SJSA1 (cell line): ENCODE data around the gene MPZL1. TPM values are rescaled to one million over a fixed set of nuclear protein-coding genes. Genes with fewer than 3 reads are reported as not detected.
"Not testable (repeated sequence)": the region's sequence is repeated elsewhere in the genome, so short reads cannot be mapped to it uniquely, and the experiment has no call there.

Experiments used
- DNase-seq, 2 experiments: peaks; one replicate each; pipeline ENCODE4 v3.0.0-alpha.2; 2015 to 2020; ENCODE audit warnings: low spot score in 2 of 2, low read depth in 1 of 2
- H3K27ac ChIP-seq: fragments of 250-450 bp; sonication (Bioruptor Pico); 2 replicates; pipeline ENCODE4 v1.5.1; 2020; ENCODE audit warnings: mild to moderate bottlenecking, moderate library complexity
- H3K27me3 ChIP-seq: fragments of 250-450 bp; sonication (Bioruptor Pico); replicated peaks from 2 replicates; pipeline ENCODE4 v1.5.1; 2020; ENCODE audit warnings: mild to moderate bottlenecking, moderate library complexity
- H3K36me3 ChIP-seq: fragments of 250-450 bp; sonication (Bioruptor Pico); 2 replicates; pipeline ENCODE4 v1.5.1; 2020; ENCODE audit warnings: mild to moderate bottlenecking
- H3K4me1 ChIP-seq: fragments of 250-450 bp; sonication (Bioruptor Pico); replicated peaks from 2 replicates; pipeline ENCODE4 v1.6.1; 2021; ENCODE audit warnings: mild to moderate bottlenecking
- H3K4me3 ChIP-seq: fragments of 250-450 bp; sonication (Bioruptor Pico); 2 replicates; pipeline ENCODE4 v1.5.1; 2020; ENCODE audit warnings: mild to moderate bottlenecking
- H3K9me3 ChIP-seq: fragments of 250-450 bp; sonication (Bioruptor Pico); replicated peaks from 2 replicates; pipeline ENCODE4 v1.5.1; 2020; ENCODE audit warnings: mild to moderate bottlenecking
- total RNA-seq: library from RNA; depleted of rRNA; stranded (reverse); fragments of >200 nt; shearing (Covaris generic); gene quantifications from 2 replicates; pipeline ENCODE4 v1.2.3, GENCODE V29; 2014

MPZL1 gene
- total RNA-seq, 1 experiment from 2014 or later = 78.5 TPM

DNA sequence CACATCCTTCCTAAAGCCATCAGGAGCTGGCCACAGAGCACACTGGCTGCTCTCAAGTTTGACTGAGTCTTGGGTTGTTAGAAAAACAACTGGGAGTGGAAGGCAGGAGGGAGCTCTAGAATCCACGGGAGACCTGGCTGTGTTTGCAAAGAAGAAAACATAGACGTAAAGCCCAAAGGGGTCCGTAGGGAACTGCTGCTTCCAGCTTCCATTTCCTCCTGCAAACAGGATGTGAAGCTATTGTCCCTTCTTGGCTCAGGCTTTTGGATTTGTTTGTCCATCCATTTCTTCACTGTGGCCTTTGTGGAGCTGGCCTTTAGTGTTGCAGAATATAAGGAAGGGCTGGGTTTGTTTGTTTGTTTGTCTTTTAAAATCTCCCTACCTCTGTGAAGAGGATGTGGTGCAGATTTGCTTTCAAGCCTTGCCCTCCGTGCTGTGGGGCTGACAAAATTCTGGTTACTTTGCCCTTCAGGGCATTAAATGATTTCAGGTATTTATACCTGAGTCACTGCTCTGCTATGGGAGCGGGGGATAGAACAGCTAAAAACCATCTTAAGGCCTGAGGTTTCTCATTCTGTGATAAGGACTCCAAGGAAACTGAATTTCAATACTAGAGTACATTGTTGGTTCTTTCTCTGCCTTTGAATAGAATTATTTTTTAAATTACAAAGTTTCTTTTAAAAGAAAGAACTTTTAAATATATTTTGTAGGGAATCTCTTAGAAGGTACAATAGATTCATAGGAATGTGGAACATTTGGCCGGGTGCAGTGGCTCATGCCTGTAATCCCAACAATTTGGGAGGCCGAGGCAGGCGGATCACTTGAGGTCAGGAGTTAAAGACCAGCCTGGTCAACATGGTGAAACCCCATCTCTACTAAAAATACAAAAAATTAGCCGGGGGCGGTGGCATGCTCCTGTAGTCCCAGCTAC lies 74.3 kb downstream of the MPZL1 start:
- H3K4me1 ChIP-seq = peaks cover 22% of the 10 kb centered on the region
- no peak for DNase-seq

DNA sequence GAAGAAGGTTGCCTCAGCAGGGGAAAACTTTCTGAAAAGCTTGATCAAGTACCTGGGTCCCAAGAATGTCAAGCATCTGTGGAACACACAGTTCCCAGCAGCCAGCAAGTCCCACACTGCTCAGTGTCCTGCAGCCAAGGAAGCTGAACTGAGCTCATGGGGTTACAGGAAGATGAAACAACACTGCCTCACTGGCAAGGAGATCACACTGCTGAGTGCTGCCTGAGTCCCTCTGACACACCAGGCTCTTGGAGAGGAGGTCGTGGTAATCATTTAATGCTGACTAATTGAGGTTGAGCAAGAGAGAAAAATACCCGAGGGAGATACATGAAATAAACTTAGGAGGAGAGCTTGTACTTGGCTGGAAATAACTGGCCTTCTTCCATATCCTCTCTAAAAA lies 75.2 kb downstream of the MPZL1 start:
- peaks cover 22% of the 10 kb centered on the region for H3K4me1 ChIP-seq
- no peaks in the 10 kb centered on the region for H3K9me3 ChIP-seq
- H3K36me3 ChIP-seq = no peaks in the 10 kb centered on the region
- H3K4me3 ChIP-seq = no peak overlapping the region
- no peak overlapping the region for H3K27ac ChIP-seq
- DNase-seq = peak; percentile 56 to 62
- H3K27me3 ChIP-seq = no peaks in the 10 kb centered on the region

More for the DNA sequence above, 74.3 kb downstream of the MPZL1 start:
- Histone ChIP-seq H3K4me3 (no peak overlapping the region), H3K27ac (no peak overlapping the region), H3K9me3 (no peaks in the 10 kb centered on the region), H3K27me3 (no peaks in the 10 kb centered on the region), H3K36me3 (no peaks in the 10 kb centered on the region; the same call in 1 of the 2 replicates)

DNA sequence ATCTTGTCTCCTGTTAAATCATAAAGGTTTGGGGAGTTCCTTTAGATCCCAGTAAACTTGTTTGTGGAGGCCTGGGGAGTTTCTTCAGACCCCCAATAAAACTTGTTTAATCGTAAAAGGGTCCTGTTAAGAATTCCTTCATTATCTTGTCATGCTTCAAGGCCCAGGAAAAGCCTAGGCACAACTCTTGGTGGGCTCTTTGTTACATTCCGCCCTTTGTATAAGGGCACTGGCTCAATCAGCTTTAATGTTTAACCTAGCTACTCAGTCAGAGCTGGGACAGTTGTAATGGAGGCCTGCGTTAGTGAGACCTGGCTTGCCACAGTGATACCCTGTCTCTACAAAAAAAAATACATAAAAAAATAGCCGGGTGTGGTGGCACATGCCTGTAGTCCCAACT lies 77.2 kb downstream of the MPZL1 start:
- Histone ChIP-seq H3K4me3 (no peak overlapping the region), H3K27me3 (no peaks in the 10 kb centered on the region), H3K27ac (no peak overlapping the region), H3K4me1 (peaks cover 22% of the 10 kb centered on the region), H3K9me3 (no peaks in the 10 kb centered on the region), H3K36me3 (no peaks in the 10 kb centered on the region)
- DNase-seq = no peak

DNA sequence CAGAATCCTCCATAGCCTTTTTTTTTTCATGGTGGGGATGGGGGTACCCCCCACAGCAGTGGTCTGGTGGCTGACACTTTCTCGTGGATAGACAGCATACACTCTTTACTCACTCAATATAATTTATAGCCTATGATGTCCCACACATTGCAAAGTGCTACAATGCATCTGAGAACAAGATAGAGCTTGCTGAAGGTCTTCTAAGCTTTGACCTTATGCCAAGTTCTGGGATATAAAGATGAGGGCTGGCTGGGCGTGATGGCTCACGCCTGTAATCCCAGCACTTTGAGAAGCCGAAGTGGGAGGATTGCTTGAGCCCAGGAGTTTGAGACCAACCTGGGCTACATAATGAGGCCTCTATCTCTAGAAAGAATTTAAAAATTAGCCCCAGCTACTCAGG lies 78.0 kb downstream of the MPZL1 start:
- H3K27me3 ChIP-seq = no peaks in the 10 kb centered on the region
- H3K36me3 ChIP-seq = no peaks in the 10 kb centered on the region
- no peak overlapping the region for H3K27ac ChIP-seq
- H3K4me1 ChIP-seq = peaks cover 30% of the 10 kb centered on the region
- H3K9me3 ChIP-seq = no peaks in the 10 kb centered on the region
- no peak for DNase-seq
- H3K4me3 ChIP-seq = no peak overlapping the region

DNA sequence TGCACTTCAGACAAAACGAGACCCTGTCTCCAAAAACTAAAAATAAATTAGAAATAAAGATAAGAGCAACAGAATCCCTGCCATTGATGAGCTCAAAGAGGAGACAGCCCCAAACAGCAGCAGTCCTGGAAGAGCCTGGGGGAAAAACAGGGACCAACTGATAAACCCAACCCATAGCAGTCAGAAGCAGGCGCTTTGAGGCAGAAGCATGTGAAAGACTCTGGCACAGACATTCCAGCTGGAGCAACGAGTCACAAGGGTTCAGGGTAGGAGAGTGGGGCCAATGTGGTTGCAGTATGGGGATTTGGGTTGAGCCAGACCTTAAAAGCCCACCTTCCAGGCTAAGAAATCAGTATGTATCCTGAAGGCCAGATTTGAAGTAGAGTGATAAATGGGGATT lies 78.5 kb downstream of the MPZL1 start:
- Histone ChIP-seq H3K4me1 (peaks cover 35% of the 10 kb centered on the region), H3K36me3 (no peaks in the 10 kb centered on the region), H3K4me3 (no peak overlapping the region), H3K9me3 (no peaks in the 10 kb centered on the region), H3K27me3 (no peaks in the 10 kb centered on the region), H3K27ac (no peak overlapping the region)
- no peak for DNase-seq

DNA sequence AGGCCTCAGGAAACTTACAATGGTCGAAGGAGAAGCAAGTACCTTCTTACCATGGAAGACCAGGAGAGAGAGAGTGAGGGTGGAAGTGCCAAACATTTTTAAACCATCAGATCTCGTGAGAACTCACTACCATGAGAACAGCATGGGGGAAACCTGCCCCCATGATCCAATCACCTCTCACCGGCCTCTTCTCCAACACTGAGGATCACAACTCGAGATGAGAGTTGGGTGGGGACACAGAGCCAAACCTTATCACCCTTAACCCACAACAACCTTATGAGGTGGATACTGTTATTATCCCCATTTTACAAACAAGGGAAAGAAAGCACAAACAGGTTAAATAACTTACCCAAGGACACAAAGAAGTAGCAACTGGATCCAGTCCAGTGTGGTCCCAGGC lies 80.5 kb downstream of the MPZL1 start:
- no peak for DNase-seq
- peaks cover 19% of the 10 kb centered on the region for H3K4me1 ChIP-seq
- H3K36me3 ChIP-seq = no peaks in the 10 kb centered on the region
- H3K27ac ChIP-seq = no peak overlapping the region
- H3K9me3 ChIP-seq = no peaks in the 10 kb centered on the region
- no peaks in the 10 kb centered on the region for H3K27me3 ChIP-seq
- no peak overlapping the region for H3K4me3 ChIP-seq

DNA sequence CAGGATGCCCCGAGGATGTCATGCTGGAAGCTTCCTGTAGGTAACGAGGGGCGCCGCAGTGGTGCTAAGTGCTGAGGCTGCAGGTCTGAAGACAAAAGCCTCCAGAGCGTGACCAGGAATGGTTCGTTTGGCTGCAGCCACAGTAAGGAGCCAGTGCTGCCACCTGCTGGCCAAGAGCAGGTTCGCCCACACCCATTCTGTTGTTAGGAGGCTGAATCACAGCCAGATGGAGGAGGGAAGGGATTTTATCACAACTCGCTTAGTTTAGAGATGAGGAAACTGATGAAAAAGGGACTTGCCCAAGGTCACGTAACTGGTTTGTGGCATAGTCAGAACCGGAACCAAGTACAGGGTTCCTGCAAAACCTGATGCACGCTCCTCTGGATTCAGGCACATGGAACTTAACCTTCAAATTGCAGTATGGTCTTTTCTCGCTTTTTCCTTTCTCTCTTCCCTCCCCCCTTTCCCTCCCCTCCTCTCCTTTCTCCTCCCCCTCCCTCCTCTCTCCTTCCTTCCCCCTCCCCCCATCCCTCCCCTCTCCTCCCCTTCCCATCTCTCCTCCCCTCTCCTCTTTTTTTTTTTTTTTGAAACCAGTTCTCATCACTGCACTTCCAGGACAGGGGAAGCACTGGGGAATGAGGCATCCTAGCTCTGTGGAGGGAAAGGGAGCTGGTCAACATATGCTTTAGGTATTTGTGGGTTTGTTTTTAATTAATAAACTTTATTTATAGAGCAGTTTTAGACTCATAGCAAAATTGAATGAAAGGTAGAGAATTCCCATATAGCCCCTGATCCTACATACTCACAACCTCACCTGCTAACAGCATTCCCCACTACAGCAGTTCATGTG lies 81.8 kb downstream of the MPZL1 start:
- Histone ChIP-seq H3K9me3 (no peaks in the 10 kb centered on the region), H3K36me3 (no peaks in the 10 kb centered on the region), H3K27ac (no peak overlapping the region), H3K4me3 (no peak overlapping the region), H3K4me1 (peaks cover 18% of the 10 kb centered on the region), H3K27me3 (no peaks in the 10 kb centered on the region)
- peak; percentile 78 to 93 for DNase-seq

DNA sequence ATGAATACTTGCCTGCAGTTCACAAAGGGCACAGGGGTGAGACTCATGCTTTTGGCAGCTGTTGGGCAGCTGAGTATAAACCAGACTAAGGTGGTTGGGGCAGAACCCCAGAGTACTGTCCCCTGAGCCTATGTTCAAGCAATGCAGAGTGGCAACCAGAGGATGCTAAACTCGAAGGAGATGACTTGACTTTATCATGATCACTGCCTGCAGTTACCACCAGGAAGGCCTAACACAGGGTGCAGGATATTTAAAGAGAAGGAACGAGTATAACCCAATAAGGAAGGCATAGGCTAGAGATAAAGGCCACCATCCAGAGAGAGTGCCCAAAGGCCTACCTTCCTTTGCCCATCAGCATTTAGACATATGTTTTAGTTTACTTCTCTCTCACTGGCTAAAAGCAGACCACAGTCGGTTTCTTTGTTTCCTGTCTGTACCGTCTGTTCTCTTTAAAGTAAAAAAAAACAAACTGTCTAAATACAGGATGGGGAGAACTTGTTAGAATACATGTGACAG lies 83.3 kb downstream of the MPZL1 start:
- Histone ChIP-seq H3K27me3 (no peaks in the 10 kb centered on the region), H3K27ac (no peak overlapping the region), H3K4me3 (no peak overlapping the region), H3K36me3 (no peaks in the 10 kb centered on the region), H3K9me3 (no peaks in the 10 kb centered on the region), H3K4me1 (peaks cover 18% of the 10 kb centered on the region)
- DNase-seq = no peak

DNA sequence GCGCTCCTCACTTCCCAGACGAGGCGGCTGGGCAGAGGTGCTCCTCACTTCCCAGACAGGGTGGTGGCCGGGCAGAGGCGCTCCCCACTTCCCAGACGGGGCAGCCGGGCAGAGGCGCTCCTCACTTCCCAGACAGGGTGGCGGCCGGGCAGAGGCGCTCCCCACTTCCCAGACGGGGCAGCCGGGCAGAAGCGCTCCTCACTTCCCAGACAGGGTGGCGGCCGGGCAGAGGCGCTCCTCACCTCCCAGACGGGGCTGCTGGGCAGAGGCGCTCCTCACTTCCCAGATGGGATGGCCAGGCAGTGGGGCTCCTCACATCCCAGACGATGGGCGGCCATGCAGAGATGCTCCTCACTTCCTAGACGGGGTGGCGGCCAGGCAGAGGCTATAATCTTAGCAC lies 84.5 kb downstream of the MPZL1 start:
- not testable (repeated sequence) for H3K36me3 ChIP-seq, DNase-seq, H3K4me3 ChIP-seq, H3K9me3 ChIP-seq, H3K27ac ChIP-seq, H3K27me3 ChIP-seq
- peaks cover 18% of the 10 kb centered on the region for H3K4me1 ChIP-seq

DNA sequence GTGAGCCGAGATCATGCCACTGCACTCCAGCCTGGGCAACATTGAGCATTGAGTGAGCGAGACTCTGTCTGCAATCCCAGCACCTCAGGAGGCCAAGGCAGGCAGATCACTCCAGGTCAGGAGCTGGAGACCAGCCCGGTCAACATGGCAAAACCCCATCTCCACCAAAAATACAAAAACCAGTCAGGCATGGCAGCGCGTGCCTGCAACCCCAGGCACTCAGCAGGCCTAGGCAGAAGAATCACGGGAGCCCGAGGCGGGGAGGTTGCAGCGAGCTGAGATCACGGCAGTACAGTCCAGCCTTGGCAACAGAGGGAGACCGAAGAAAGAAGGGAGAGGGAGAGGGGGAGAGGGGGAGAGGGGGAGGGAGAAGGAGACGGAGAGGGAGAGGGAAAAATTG lies 84.9 kb downstream of the MPZL1 start:
- H3K36me3 ChIP-seq, H3K27me3 ChIP-seq, H3K9me3 ChIP-seq, DNase-seq, H3K27ac ChIP-seq, H3K4me3 ChIP-seq: not testable (repeated sequence)
- peaks cover 18% of the 10 kb centered on the region for H3K4me1 ChIP-seq

DNA sequence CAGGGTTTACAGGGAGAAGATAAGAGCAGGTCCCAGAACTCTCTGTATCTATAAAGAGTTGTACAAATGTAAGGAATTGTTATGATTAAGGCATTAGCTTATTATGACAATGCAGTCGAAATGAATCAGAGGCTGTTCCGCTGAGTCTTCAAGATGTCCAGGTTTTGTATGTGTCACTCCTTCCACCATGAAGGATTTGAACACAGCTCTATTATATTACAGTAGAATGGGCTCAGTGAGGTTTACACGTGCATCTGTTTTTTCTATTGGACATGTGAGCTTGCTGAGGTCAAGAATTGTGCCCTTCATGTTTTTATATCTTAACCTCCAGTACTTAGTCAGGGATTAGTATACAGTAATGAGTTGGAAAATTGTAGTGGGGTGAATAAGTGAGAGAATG lies 86.3 kb downstream of the MPZL1 start:
- Histone ChIP-seq H3K4me1 (peaks cover 18% of the 10 kb centered on the region), H3K27ac (no peak overlapping the region), H3K4me3 (no peak overlapping the region), H3K27me3 (no peaks in the 10 kb centered on the region), H3K9me3 (no peaks in the 10 kb centered on the region), H3K36me3 (no peaks in the 10 kb centered on the region)
- no peak for DNase-seq

DNA sequence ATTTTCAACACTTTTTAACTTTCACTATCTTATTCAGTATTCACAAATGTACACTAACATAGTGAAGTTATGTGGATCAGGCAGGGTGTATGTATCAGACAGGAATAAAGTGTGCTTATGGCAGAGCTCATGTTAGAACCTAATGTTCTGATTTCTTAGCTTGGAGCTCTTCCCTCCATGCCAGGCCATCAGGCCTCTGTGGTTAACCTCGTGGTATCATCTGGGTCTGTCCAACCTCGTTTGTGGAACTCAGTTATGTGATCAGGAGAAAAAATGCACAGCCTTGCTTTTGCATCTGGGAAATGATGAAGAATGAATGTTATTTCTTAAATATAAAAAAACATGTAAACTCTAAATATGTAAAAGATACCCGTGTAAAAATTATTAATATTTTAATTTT lies 86.9 kb downstream of the MPZL1 start:
- Histone ChIP-seq H3K9me3 (no peaks in the 10 kb centered on the region), H3K4me1 (peaks cover 18% of the 10 kb centered on the region), H3K36me3 (no peaks in the 10 kb centered on the region), H3K27ac (no peak overlapping the region), H3K27me3 (no peaks in the 10 kb centered on the region), H3K4me3 (no peak overlapping the region)
- no peak for DNase-seq

DNA sequence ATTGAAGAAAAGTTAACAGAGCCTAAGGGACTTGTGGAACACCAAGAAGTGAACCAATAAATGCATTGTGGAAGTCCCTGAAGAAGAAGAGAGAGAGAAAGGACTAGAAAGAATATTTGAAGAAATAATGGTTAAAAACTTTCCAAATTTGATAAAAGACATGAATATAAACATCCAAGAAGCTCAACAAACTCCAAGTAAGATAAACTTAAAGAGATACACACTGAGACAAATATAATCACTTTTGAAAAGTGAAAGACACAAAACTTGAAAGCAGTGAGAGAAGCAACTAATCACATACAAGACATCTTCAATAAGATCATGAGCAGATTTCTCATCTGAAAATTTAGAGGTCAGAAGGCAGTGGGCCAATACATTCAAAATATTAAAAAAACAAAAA lies 91.2 kb downstream of the MPZL1 start:
- no peaks in the 10 kb centered on the region for H3K36me3 ChIP-seq
- no peak for DNase-seq
- no peaks in the 10 kb centered on the region for H3K27me3 ChIP-seq
- H3K27ac ChIP-seq = no peak overlapping the region
- no peak overlapping the region for H3K4me3 ChIP-seq
- H3K9me3 ChIP-seq = no peaks in the 10 kb centered on the region; the same call in 1 of the 2 replicates
- H3K4me1 ChIP-seq = peaks cover 14% of the 10 kb centered on the region

DNA sequence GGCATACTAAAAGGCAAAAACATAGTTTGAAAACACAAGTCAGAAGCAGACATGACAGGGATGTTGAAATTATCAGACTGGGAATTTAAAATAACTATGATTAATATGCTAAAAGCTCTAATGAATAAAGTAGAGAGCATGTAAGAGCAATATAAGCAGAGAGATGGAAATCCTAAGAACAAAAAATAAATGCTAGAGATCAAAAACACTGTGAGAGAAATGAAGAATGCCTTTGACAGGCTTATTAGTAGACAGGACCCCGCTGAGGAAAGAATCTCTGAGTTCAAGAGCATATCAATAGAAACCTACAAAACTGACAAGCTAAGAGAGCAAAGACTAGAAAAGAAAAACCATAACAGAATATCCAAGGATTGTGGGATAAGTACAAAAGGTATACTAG lies 93.9 kb downstream of the MPZL1 start:
- H3K4me3 ChIP-seq = no peak overlapping the region

More for the DNA sequence above, 93.9 kb downstream of the MPZL1 start:
- H3K27me3 ChIP-seq = no peaks in the 10 kb centered on the region
- peaks cover 23% of the 10 kb centered on the region for H3K4me1 ChIP-seq
- no peak for DNase-seq
- no peaks in the 10 kb centered on the region for H3K36me3 ChIP-seq
- H3K27ac ChIP-seq = no peak overlapping the region
- no peaks in the 10 kb centered on the region; the same call in 1 of the 2 replicates for H3K9me3 ChIP-seq
